Measurements from ENCODE around the gene PDE5A.

PDE5A gene

DNA sequence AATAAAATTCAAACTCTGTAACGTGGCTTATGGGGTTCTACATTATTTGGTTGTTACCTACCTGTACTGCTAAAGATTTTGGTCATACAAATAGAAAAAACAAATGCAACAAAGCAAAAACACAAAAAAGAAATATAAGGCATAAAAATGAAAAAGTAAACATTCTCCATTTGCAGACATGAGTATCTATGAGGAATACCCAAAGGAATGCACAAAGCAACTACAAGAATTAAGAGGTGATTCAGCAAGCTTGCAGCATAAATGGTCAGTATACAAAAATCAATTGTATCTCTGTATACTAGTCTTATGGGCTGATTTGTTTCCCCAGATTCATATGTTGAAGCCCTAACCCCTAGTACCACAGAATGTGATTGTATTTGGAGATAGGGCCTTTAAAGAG lies 3.6 kb upstream of the PDE5A start:
- DNase-seq (ENCODE audit: low read depth in 2 of 2): peak in 1 of 2 donors; percentile 72
- TF ChIP-seq, protein P1, sequence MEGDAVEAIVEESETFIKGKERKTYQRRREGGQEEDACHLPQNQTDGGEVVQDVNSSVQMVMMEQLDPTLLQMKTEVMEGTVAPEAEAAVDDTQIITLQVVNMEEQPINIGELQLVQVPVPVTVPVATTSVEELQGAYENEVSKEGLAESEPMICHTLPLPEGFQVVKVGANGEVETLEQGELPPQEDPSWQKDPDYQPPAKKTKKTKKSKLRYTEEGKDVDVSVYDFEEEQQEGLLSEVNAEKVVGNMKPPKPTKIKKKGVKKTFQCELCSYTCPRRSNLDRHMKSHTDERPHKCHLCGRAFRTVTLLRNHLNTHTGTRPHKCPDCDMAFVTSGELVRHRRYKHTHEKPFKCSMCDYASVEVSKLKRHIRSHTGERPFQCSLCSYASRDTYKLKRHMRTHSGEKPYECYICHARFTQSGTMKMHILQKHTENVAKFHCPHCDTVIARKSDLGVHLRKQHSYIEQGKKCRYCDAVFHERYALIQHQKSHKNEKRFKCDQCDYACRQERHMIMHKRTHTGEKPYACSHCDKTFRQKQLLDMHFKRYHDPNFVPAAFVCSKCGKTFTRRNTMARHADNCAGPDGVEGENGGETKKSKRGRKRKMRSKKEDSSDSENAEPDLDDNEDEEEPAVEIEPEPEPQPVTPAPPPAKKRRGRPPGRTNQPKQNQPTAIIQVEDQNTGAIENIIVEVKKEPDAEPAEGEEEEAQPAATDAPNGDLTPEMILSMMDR (IDR thresholded peaks at IDR 0.05; ENCODE audit: low read depth, low read length): no peak
- H3K4me3 ChIP-seq (replicated peaks in 1 of 2; ENCODE audit: low read depth in 2 of 2, low read length in 2 of 2): no peak overlapping the region

DNA sequence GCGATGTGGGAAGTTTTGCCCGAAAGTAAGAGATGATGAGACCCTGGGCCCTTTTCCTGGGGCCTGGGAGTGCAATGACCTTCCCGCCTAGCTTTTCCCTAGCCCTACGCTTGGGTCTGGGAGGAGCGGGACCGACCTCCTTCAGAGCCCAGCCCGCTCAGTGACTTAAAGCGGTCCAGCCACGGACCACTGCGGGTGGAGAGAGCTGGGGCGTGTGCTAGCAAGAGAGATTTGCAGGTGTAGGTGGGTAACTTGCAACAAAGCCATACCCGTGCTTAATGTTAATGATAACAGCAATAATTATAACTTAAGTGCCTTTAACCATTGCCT lies 503 bp upstream of the PDE5A start:
- peak overlapping the region; percentile 47 to 76 for H3K4me3 ChIP-seq (replicated peaks in 1 of 2; ENCODE audit: low read depth in 2 of 2, low read length in 2 of 2)
- no peak for DNase-seq (ENCODE audit: low read depth in 2 of 2)

DNA sequence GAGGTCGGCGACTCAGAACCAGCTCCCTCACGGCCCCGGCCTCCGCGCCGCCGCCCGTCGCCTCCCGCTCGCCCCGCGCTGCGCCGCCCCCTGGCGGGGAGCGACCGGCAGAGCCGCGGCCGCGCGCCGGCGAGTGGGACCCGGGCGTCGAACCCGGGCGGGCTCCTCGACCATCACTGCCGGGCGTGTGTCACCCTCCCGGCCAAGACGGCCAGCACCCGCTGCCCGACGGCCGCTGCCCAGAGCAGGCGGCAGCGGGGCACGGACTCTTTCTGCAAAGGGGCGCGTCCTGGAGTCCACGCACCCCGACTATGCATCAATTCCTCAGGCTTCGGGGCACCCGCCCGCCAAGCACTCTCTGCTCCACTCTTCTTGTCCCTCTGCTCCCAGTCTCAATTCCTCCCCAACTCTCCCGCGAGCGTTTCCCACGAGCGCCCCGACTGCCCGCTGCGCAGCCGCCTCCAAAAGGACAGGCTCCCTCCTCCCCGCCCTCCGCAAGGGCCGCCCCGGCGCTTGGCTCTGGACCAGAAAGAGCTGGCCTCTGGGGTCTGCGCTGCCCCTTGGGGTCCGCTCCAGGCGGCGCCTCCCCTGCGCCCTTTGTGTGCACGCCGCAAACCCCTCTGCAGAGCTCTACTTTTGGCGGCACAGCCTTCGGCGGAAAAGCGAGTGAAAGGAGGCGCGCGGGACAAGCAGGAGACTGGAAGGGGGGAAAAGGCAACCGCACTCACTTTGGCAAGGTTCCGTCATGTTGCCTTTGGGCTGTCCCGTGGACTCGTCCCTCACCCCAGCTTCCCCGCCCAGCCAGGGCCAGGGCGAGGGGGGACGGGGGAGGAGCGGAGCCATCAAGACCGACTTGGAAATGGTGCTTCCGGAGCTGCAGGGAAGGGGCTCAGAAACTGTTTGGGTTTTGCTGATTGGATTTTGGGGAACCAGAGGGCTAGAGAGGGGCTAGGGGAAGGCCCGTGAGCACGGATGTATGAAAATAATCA lies 1.0 kb downstream of the PDE5A start:
- H3K4me3 ChIP-seq (replicated peaks in 1 of 2; ENCODE audit: low read depth in 2 of 2, low read length in 2 of 2): peak overlapping the region; percentile 76 to 81
- DNase-seq (ENCODE audit: low read depth in 2 of 2): peak; percentile 40 to 49
- TF ChIP-seq, protein P1 (IDR thresholded peaks at IDR 0.05; ENCODE audit: low read depth, low read length): no peak

More for the DNA sequence above, 503 bp upstream of the PDE5A start:
- TF ChIP-seq, protein P1 (IDR thresholded peaks at IDR 0.05; ENCODE audit: low read depth, low read length): no peak

DNA sequence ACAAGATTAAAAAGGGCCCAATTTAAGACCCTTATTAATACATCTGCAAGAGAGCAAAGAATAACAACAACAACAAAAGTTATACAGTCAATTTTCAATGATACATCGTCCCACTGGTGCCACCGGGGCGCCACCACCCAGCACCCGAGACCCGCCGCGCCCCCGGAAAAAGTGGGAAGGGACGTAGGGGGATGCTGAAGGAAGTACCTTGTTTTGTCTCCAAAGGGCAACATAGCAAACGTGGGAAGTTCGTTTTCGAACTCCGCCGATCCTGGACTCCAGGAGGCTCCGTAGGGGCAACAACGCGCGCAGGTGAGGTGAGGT lies 1.7 kb downstream of the PDE5A start:
- no peak for DNase-seq (ENCODE audit: low read depth in 2 of 2)
- TF ChIP-seq, protein P1 (IDR thresholded peaks at IDR 0.05; ENCODE audit: low read depth, low read length): no peak
- peak overlapping the region; percentile 76 to 81 for H3K4me3 ChIP-seq (replicated peaks in 1 of 2; ENCODE audit: low read depth in 2 of 2, low read length in 2 of 2)

DNA sequence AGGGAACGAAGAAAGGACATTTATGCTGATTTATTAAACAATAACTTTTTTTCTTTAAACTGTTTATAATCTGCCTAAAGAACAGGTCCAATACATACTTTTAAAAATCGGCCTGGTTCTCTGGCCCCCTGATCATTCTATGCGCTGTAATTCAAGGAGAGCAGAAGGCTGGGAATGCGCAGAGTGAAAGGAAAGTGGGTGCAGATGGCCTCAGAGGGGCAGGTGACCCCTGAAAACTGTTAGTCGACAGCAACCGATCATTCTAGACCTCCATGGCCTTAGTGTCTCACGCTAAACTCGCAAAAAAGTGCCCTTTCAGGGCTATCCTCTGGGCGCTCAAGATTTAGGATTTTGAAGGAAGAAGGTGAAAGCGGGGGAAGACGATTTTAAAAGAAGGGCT lies 2.2 kb downstream of the PDE5A start:
- peak overlapping the region; percentile 76 to 81 for H3K4me3 ChIP-seq (replicated peaks in 1 of 2; ENCODE audit: low read depth in 2 of 2, low read length in 2 of 2)
- DNase-seq (ENCODE audit: low read depth in 2 of 2): peak in 1 of 2 donors; percentile 24
- TF ChIP-seq, protein P1 (IDR thresholded peaks at IDR 0.05; ENCODE audit: low read depth, low read length): no peak

DNA sequence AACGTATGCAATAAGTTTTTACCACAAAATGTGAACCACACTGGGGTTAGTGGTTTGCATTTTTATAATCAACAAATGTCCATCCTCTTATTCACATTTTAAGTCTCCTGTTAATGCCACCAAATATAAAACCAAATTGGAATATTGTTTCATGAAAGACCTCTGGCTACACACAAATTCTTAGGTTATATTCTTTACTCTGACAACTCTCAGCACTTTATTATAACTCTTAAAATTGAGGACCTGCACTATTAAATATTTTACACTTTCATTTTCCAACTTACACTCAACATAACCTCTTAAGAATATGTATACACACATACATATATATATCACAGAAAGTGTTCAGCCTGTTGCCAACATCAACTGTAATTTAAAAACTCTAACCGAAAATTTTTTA lies 2.8 kb downstream of the PDE5A start:
- DNase-seq (ENCODE audit: low read depth in 2 of 2): no peak
- TF ChIP-seq, protein P1 (IDR thresholded peaks at IDR 0.05; ENCODE audit: low read depth, low read length): no peak
- no peak overlapping the region for H3K4me3 ChIP-seq (replicated peaks in 1 of 2; ENCODE audit: low read depth in 2 of 2, low read length in 2 of 2)
